Mucosa of stomach (tissue), 1 donor: ENCODE measurements around the gene FBXL19.
"Not testable (repeated sequence)": the region's sequence is repeated elsewhere in the genome, so short reads cannot be mapped to it uniquely, and the experiment has no call there.

ENCODE experiments used
- H3K27me3 ChIP-seq: one replicate; pipeline ENCODE4 v1.7.0; 2013; ENCODE audit warnings: mild to moderate bottlenecking, low read length; ENCODE audit not compliant: control insufficient read depth, insufficient read depth
- H3K36me3 ChIP-seq: one replicate; pipeline ENCODE4 v1.7.0; 2013; ENCODE audit warnings: low read length; ENCODE audit not compliant: control insufficient read depth, insufficient read depth
- H3K4me1 ChIP-seq: one replicate; pipeline ENCODE4 v1.7.0; 2013; ENCODE audit warnings: mild to moderate bottlenecking, low read length; ENCODE audit not compliant: control insufficient read depth, insufficient read depth
- H3K4me3 ChIP-seq: one replicate; pipeline ENCODE4 v1.7.0; 2013; ENCODE audit warnings: low read length
- H3K9ac ChIP-seq: one replicate; pipeline ENCODE4 v1.7.0; 2013; ENCODE audit warnings: mild to moderate bottlenecking, low read length, moderate library complexity
- H3K9me3 ChIP-seq: one replicate; pipeline ENCODE4 v1.7.0; 2013; ENCODE audit warnings: mild to moderate bottlenecking, low read length, moderate library complexity; ENCODE audit not compliant: control insufficient read depth
- donor health status: Pancreatic carcinoma.

Gene FBXL19

GRCh38 chr16:30888856-30889499, 34.4 kb upstream of the FBXL19 start:
- no peaks in the 10 kb centered on the region for H3K36me3 ChIP-seq
- no peaks in the 10 kb centered on the region for H3K9me3 ChIP-seq
- no peak overlapping the region for H3K9ac ChIP-seq
- H3K27me3 ChIP-seq: no peaks in the 10 kb centered on the region
- H3K4me3 ChIP-seq: no peak overlapping the region
- H3K4me1 ChIP-seq: peaks cover 12% of the 10 kb centered on the region

GRCh38 chr16:30889721-30890120, 33.7 kb upstream of the FBXL19 start:
- Histone ChIP-seq H3K4me1 (peaks cover 18% of the 10 kb centered on the region), H3K4me3 (no peak overlapping the region), H3K27me3 (no peaks in the 10 kb centered on the region), H3K9me3 (no peaks in the 10 kb centered on the region), H3K9ac (no peak overlapping the region), H3K36me3 (no peaks in the 10 kb centered on the region)

- not testable (repeated sequence) for H3K9ac ChIP-seq, H3K36me3 ChIP-seq
These were observed 32.1 kb upstream of the FBXL19 start for GRCh38 chr16:30891043-30891823.

GRCh38 chr16:30892670-30893416, 30.5 kb upstream of the FBXL19 start:
- Histone ChIP-seq H3K4me3 (peak overlapping the region; percentile 42), H3K9ac (peak overlapping the region; percentile 76), H3K9me3 (no peaks in the 10 kb centered on the region), H3K36me3 (no peaks in the 10 kb centered on the region), H3K27me3 (no peaks in the 10 kb centered on the region), H3K4me1 (peaks cover 45% of the 10 kb centered on the region)

More at GRCh38 chr16:30891043-30891823, 32.1 kb upstream of the FBXL19 start:
- not testable (repeated sequence) for H3K27me3 ChIP-seq, H3K9me3 ChIP-seq, H3K4me3 ChIP-seq
- peaks cover 33% of the 10 kb centered on the region for H3K4me1 ChIP-seq

GRCh38 chr16:30893417-30893743, 30.0 kb upstream of the FBXL19 start:
- peaks cover 45% of the 10 kb centered on the region for H3K4me1 ChIP-seq
- no peaks in the 10 kb centered on the region for H3K9me3 ChIP-seq
- peak overlapping the region; percentile 76 for H3K9ac ChIP-seq
- peak overlapping the region; percentile 42 for H3K4me3 ChIP-seq
- H3K36me3 ChIP-seq: no peaks in the 10 kb centered on the region
- no peaks in the 10 kb centered on the region for H3K27me3 ChIP-seq

- H3K27me3 ChIP-seq: no peaks in the 10 kb centered on the region
- no peaks in the 10 kb centered on the region for H3K36me3 ChIP-seq
- peaks cover 45% of the 10 kb centered on the region for H3K4me1 ChIP-seq
- H3K9me3 ChIP-seq: no peaks in the 10 kb centered on the region
- peak within 1 kb of the TSS; percentile 60 for H3K4me3 ChIP-seq
- H3K9ac ChIP-seq: peak within 1 kb of the TSS; percentile 76
These were observed 29.4 kb upstream of the FBXL19 start, which contains the start of gene BCL7C for GRCh38 chr16:30893744-30894539. TSS of gene BCL7C (minus strand) at chr16:30894077. CDS start at chr16:30893944, 133 bp downstream.

- Histone ChIP-seq H3K9ac (peak overlapping the region; percentile 55), H3K4me3 (peak overlapping the region; percentile 60), H3K4me1 (peaks cover 45% of the 10 kb centered on the region), H3K27me3 (no peaks in the 10 kb centered on the region), H3K36me3 (no peaks in the 10 kb centered on the region), H3K9me3 (no peaks in the 10 kb centered on the region)
These were observed 28.6 kb upstream of the FBXL19 start for GRCh38 chr16:30894540-30895368.

GRCh38 chr16:30895627-30896260, 27.6 kb upstream of the FBXL19 start:
- Histone ChIP-seq H3K27me3 (no peaks in the 10 kb centered on the region), H3K4me3 (peak overlapping the region; percentile 15), H3K9me3 (no peaks in the 10 kb centered on the region), H3K4me1 (peaks cover 45% of the 10 kb centered on the region), H3K36me3 (no peaks in the 10 kb centered on the region), H3K9ac (peak overlapping the region; percentile 84)

- H3K9me3 ChIP-seq: no peaks in the 10 kb centered on the region
- no peaks in the 10 kb centered on the region for H3K27me3 ChIP-seq
- no peaks in the 10 kb centered on the region for H3K36me3 ChIP-seq
- H3K9ac ChIP-seq: peak within 1 kb of the TSS; percentile 84
- H3K4me1 ChIP-seq: peaks cover 50% of the 10 kb centered on the region
- H3K4me3 ChIP-seq: peak within 1 kb of the TSS; percentile 15
These were observed 27.0 kb upstream of the FBXL19 start, which contains the start of gene CTF1 for GRCh38 chr16:30896261-30896888. TSS of gene CTF1 (plus strand) at chr16:30896614. CDS start at chr16:30896644, 30 bp downstream.

- H3K36me3 ChIP-seq: no peaks in the 10 kb centered on the region
- H3K9ac ChIP-seq: peak overlapping the region; percentile 84
- H3K27me3 ChIP-seq: no peaks in the 10 kb centered on the region
- H3K9me3 ChIP-seq: no peaks in the 10 kb centered on the region
- peak overlapping the region; percentile 15 for H3K4me3 ChIP-seq
- peaks cover 50% of the 10 kb centered on the region for H3K4me1 ChIP-seq
These were observed 26.3 kb upstream of the FBXL19 start for GRCh38 chr16:30896889-30897733.
